HepG2 (cell line): ENCODE results near the gene DUSP7. TPM values are rescaled to one million over a fixed set of nuclear protein-coding genes. Genes with fewer than 3 reads are reported as not detected.

Source experiments
- CREBL2 ChIP-seq: sonication (generic); formaldehyde crosslinking; IDR thresholded peaks from 2 replicates; pipeline ENCODE4 v1.8.1; 2023; ENCODE audit warnings: missing genetic modification reagents, mild to moderate bottlenecking, borderline replicate concordance
- E2F2 ChIP-seq: sonication (generic); formaldehyde crosslinking; IDR thresholded peaks from 2 replicates; pipeline ENCODE4 v1.4.0; 2020; ENCODE audit warnings: missing genetic modification reagents, borderline replicate concordance
- FOXP1 ChIP-seq, 2 experiments: fragments of 450-650 bp in 1 of 2; IDR thresholded peaks; 2 replicates each; pipeline ENCODE4 v1.6.1; 2017 to 2018; ENCODE audit warnings: antibody characterized with exemption in 1 of 2
- GFI1 ChIP-seq: sonication (generic); formaldehyde crosslinking; IDR thresholded peaks from 2 replicates; pipeline ENCODE4 v1.5.0; 2020; ENCODE audit warnings: missing genetic modification reagents, mild to moderate bottlenecking, borderline replicate concordance
- GLI4 ChIP-seq: sonication (generic); formaldehyde crosslinking; IDR thresholded peaks from 2 replicates; pipeline ENCODE4 v1.5.1; 2020; ENCODE audit warnings: missing genetic modification reagents, mild to moderate bottlenecking, moderate library complexity, borderline replicate concordance
- HOXA3 ChIP-seq: sonication (generic); formaldehyde crosslinking; IDR thresholded peaks from 2 replicates; pipeline ENCODE4 v1.5.0; 2020; ENCODE audit warnings: missing genetic modification reagents
- HOXA9 ChIP-seq: sonication (generic); formaldehyde crosslinking; IDR thresholded peaks from 2 replicates; pipeline ENCODE4 v1.8.1; 2022; ENCODE audit warnings: missing genetic modification reagents, mild to moderate bottlenecking, moderate library complexity, borderline replicate concordance
- MXD3 ChIP-seq: IDR thresholded peaks from 2 replicates; pipeline ENCODE4 v1.6.1; 2016; ENCODE audit warnings: mild to moderate bottlenecking, missing biosample characterization, missing genetic modification reagents
- NFIB ChIP-seq: sonication (generic); formaldehyde crosslinking; IDR thresholded peaks from 2 replicates; pipeline ENCODE4 v1.9.0; 2021; ENCODE audit warnings: missing genetic modification reagents, mild to moderate bottlenecking, borderline replicate concordance
- POLR2G ChIP-seq: fragments of 200-400 bp; formaldehyde crosslinking; IDR thresholded peaks from 2 replicates; pipeline ENCODE4 v1.6.1; 2018; ENCODE audit warnings: mild to moderate bottlenecking, low read depth, low read length, moderate library complexity
- RARA ChIP-seq: IDR thresholded peaks from 2 replicates; pipeline ENCODE4 v1.6.1; 2016; ENCODE audit warnings: missing genetic modification reagents, missing compliant biosample characterization
- SOX6 ChIP-seq, 2 experiments: fragments of 450-650 bp in 1 of 2; sonication (generic) in 1 of 2; formaldehyde crosslinking in 1 of 2; IDR thresholded peaks; 2 replicates each; pipeline versions ENCODE4 v1.4.0 to v1.6.1; 2017 to 2020; ENCODE audit warnings: antibody characterized with exemption in 1 of 2, mild to moderate bottlenecking in 1 of 2, missing genetic modification reagents in 1 of 2
- TEAD2 ChIP-seq: sonication (generic); formaldehyde crosslinking; IDR thresholded peaks from 2 replicates; pipeline ENCODE4 v1.9.0; 2021; ENCODE audit warnings: missing genetic modification reagents
- ZBTB1 ChIP-seq: sonication (generic); formaldehyde crosslinking; IDR thresholded peaks from 2 replicates; pipeline ENCODE4 v1.4.0; 2020; ENCODE audit warnings: missing genetic modification reagents, borderline replicate concordance
- ZBTB4 ChIP-seq: sonication (generic); formaldehyde crosslinking; IDR thresholded peaks from 2 replicates; pipeline ENCODE4 v1.4.0; 2020; ENCODE audit warnings: missing genetic modification reagents, mild to moderate bottlenecking, borderline replicate concordance
- ZNF136 ChIP-seq: sonication (generic); formaldehyde crosslinking; IDR thresholded peaks from 2 replicates; pipeline ENCODE4 v1.8.1; 2022; ENCODE audit warnings: low read depth, mild to moderate bottlenecking, moderate library complexity, missing genetic modification reagents
- ZNF225 ChIP-seq: sonication (generic); formaldehyde crosslinking; IDR thresholded peaks from 2 replicates; pipeline ENCODE4 v1.4.0; 2020; ENCODE audit warnings: mild to moderate bottlenecking, missing genetic modification reagents
- ZNF777 ChIP-seq: sonication (generic); formaldehyde crosslinking; IDR thresholded peaks from 2 replicates; pipeline ENCODE4 v1.4.0; 2020; ENCODE audit warnings: missing genetic modification reagents
- ZSCAN12 ChIP-seq: sonication (generic); formaldehyde crosslinking; IDR thresholded peaks from 2 replicates; pipeline ENCODE4 v1.9.0; 2021; ENCODE audit warnings: mild to moderate bottlenecking, missing genetic modification reagents
- polyA plus RNA-seq, 8 experiments: library from polyadenylated mRNA; depleted of rRNA in 3 of 8; stranded (reverse) in 7 of 8; unstranded in 1 of 8; fragments of >200 nt; fragmentation: Illumina TruSeq in 4 of 8; extraction: Trizol in 4 of 8; gene quantifications; 2 replicates each; pipeline versions ENCODE4 v1.2.1 to v1.2.3, GENCODE V29; 2011 to 2016; ENCODE audit warnings: low read depth in 4 of 8, missing spikeins in 1 of 8, mixed read lengths in 1 of 8; ENCODE audit not compliant: insufficient read depth in 1 of 8
- total RNA-seq, 5 experiments: library from RNA; depleted of rRNA; stranded (reverse); fragments of >200 nt; fragmentation: Illumina TruSeq; extraction: Trizol; gene quantifications; 2 replicates each; pipeline ENCODE4 v1.2.3, GENCODE V29; 2016; ENCODE audit warnings: low read depth in 1 of 5

DUSP7 gene
- total and polyA plus RNA-seq, 2 of the 13 experiments (the other 11 are each of a cell fraction or from before 2014, with no cell fraction given): 6.6 to 8.8 TPM

GRCh38 chr3:52056968-52057811 is 819 bp upstream of the DUSP7 start (continued):
- TF ChIP-seq ZNF777 (peak; percentile 78), POLR2G (peak; percentile 69), FOXP1 (IDR thresholded peaks at IDR 0.05) (no peak), FOXP1 (CRISPR knock-in tag; IDR thresholded peaks at IDR 0.05) (no peak), ZSCAN12 (no peak), GLI4 (CRISPR knock-in tag) (no peak), CREBL2 (CRISPR knock-in tag) (no peak), ZBTB1 (no peak), GFI1 (CRISPR knock-in tag) (no peak), RARA (no peak), ZBTB4 (CRISPR knock-in tag) (no peak), ZNF136 (no peak), E2F2 (no peak), NFIB (CRISPR knock-in tag) (no peak), HOXA3 (CRISPR knock-in tag) (peak; percentile 47), SOX6 (IDR thresholded peaks at IDR 0.05) (no peak), SOX6 (CRISPR knock-in tag; IDR thresholded peaks at IDR 0.05) (peak; percentile 61), HOXA9 (CRISPR knock-in tag) (no peak), ZNF225 (CRISPR knock-in tag) (no peak), TEAD2 (no peak), MXD3 (CRISPR knock-in tag) (0 out of 2 replicates have a peak, but pooled peaks have one; percentile 36)
